GM10266 (cell line): Measurements from ENCODE around the gene CAAP1.

Experiments
- DNase-seq: peaks from one replicate; pipeline ENCODE4 v3.0.0; 2012; ENCODE audit errors: extremely low spot score
- TF ChIP-seq, protein P1 (sequence below): IDR thresholded peaks from 2 replicates; pipeline ENCODE4 v1.5.1; 2012; ENCODE audit warnings: mild to moderate bottlenecking, low read depth; ENCODE audit not compliant: control insufficient read depth, insufficient read depth; ENCODE audit errors: missing control alignments

CAAP1 gene

DNA sequence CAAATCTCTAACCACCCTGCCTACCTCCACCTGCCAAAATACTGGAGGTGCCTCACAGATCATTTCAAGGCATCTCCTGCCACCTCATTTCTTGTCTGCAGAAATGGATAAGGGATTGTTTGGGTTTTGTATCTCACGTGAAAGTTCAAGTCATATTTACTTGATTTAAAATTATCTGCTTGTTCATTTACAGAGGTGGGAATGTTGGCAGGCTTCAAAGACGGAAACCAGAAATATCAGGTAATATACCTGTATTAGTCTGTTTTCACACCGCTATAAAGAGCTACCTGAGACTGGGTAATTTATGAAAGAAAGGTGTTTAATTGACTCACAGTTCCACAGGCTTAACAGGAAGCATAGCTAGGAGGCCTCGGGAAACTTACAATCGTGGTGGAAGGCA lies 85.4 kb downstream of the CAAP1 start:
- TF ChIP-seq, protein P1, sequence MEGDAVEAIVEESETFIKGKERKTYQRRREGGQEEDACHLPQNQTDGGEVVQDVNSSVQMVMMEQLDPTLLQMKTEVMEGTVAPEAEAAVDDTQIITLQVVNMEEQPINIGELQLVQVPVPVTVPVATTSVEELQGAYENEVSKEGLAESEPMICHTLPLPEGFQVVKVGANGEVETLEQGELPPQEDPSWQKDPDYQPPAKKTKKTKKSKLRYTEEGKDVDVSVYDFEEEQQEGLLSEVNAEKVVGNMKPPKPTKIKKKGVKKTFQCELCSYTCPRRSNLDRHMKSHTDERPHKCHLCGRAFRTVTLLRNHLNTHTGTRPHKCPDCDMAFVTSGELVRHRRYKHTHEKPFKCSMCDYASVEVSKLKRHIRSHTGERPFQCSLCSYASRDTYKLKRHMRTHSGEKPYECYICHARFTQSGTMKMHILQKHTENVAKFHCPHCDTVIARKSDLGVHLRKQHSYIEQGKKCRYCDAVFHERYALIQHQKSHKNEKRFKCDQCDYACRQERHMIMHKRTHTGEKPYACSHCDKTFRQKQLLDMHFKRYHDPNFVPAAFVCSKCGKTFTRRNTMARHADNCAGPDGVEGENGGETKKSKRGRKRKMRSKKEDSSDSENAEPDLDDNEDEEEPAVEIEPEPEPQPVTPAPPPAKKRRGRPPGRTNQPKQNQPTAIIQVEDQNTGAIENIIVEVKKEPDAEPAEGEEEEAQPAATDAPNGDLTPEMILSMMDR = no peak
- DNase-seq = no peak

DNA sequence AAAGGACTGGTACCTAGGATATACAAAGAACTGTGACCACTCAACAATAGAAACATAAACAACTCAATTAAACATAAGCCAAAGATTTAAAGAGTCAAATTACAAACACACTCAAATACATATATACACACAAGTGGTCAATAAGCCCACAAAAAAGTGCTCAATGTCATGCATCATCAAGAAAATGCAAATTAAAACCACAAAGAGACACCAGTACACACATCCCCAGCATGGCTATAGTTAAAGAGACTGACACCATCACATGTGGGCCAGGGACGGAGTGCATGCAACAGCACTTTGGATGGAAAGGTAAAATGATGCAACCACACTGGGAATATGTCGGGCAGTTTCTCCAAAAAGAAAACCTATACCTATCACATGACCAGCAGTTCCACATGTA lies 89.7 kb downstream of the CAAP1 start:
- TF ChIP-seq, protein P1 = no peak
- DNase-seq = no peak

DNA sequence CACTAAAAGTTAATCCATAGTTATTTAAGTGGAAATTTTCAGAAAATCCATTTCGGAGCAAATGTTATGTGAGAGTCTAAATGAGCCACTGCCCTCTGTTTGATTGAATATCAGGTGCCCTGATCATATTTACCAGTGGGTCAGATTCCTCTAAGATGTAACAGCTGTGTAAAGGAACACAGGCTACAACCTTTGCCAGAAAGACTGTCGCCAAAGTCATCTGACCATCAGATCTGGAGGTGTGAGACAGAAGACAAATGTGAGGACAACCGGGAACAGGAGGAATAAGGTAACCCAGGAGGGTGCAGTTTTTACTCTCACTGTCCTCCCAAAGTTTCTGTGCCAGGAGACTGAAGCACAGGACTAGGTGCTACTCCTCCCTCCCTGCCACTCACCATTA lies 90.8 kb downstream of the CAAP1 start:
- DNase-seq = no peak
- TF ChIP-seq, protein P1 = no peak

DNA sequence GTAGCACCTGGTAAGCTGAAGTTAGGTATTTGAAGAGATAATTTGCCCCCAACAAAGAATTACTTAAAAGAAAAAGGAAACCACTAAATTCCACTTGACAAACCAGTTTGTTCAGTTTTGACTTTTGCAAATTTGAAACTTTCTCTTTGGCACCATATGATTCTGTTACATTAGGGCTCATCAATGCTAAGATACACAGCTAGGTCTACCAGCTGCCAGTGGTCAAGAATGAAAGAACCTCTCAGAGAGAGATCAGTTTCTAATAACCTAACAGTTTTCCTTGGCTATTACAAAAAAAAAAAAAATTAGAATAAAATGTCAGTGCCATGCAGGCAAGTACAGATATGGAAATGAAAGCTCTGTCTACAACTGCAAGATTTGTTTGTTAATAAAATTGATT lies 92.3 kb downstream of the CAAP1 start:
- TF ChIP-seq, protein P1 = no peak
- DNase-seq = no peak

DNA sequence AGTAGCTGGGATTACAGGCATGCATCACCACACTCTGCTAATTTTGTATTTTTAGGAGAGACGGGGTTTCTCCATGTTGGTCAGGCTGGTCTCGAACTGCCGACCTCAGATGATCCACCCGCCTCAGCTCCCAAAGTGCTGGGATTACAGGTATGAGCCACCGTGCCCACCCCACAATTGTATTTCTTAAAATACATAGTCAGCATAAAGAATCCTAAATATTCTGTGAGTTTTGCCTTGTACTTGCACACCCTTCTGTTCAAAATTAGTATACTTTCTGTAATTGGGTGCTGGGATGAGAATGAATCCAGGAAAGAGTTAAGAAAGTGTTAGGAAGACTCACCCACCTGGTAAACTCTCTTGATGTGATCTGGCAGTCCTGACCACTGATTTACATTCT lies 101.3 kb downstream of the CAAP1 start:
- TF ChIP-seq, protein P1 = no peak
- DNase-seq = no peak
